K562 (cell line): ENCODE data around the gene GEMIN7. TPM values are rescaled to one million over a fixed set of nuclear protein-coding genes. Genes with fewer than 3 reads are reported as not detected.

Experiments
- DIDO1 ChIP-seq: fragments of 450-650 bp; IDR thresholded peaks from 2 replicates; pipeline ENCODE4 v1.6.1; 2016; ENCODE audit warnings: low read depth, missing biosample characterization, missing genetic modification characterization
- ETV5 ChIP-seq: sonication (generic); formaldehyde crosslinking; IDR thresholded peaks from 2 replicates; pipeline ENCODE4 v1.4.0; 2020; ENCODE audit warnings: low read depth, mild to moderate bottlenecking, missing genetic modification reagents
- FOSL1 ChIP-seq: fragments of 200-800 bp; sonication (Bioruptor generic); conservative IDR thresholded peaks from 2 replicates; pipeline ENCODE4 v1.6.1; 2016; ENCODE audit warnings: missing genetic modification characterization, missing compliant biosample characterization
- FOXK2 ChIP-seq, 2 experiments: fragments of 450-650 bp; IDR thresholded peaks in 1 of 2; conservative IDR thresholded peaks in 1 of 2; 2 replicates each; pipeline ENCODE4 v1.6.1; 2016; ENCODE audit warnings: low read depth in 2 of 2, mild to moderate bottlenecking in 1 of 2
- HMGN3 ChIP-seq: IDR thresholded peaks from 2 replicates; pipeline ENCODE4 v1.6.1; 2011; ENCODE audit warnings: borderline replicate concordance, low read depth, mild to moderate bottlenecking, mixed read lengths, low read length; ENCODE audit not compliant: insufficient read length; ENCODE audit errors: extremely low read depth
- ILF3 ChIP-seq: fragments of 450-650 bp; IDR thresholded peaks from 2 replicates; pipeline ENCODE4 v1.6.1; 2018; ENCODE audit warnings: antibody characterized with exemption, mild to moderate bottlenecking, moderate library complexity, borderline replicate concordance
- JUND ChIP-seq, 2 experiments: IDR thresholded peaks; 2 replicates in 1 of 2; 3 replicates in 1 of 2; pipeline ENCODE4 v1.6.1; 2011; ENCODE audit warnings: borderline replicate concordance in 2 of 2, low read depth in 2 of 2, low read length in 2 of 2, improper control_type of control experiment in 1 of 2, missing biosample characterization in 1 of 2, missing genetic modification characterization in 1 of 2, missing genetic modification reagents in 1 of 2
- MYC ChIP-seq, 2 experiments: fragments of 250-450 bp in 1 of 2; sonication (Bioruptor Pico) in 1 of 2; IDR thresholded peaks; 2 replicates each; pipeline versions ENCODE4 v1.5.1 to v1.6.1; 2012 to 2021; ENCODE audit warnings: low read depth in 2 of 2, borderline replicate concordance in 1 of 2, improper control_type of control experiment in 1 of 2, low read length in 1 of 2, mild to moderate bottlenecking in 1 of 2, moderate library complexity in 1 of 2
- NR2C1 ChIP-seq, 2 experiments: fragments of 450-650 bp; IDR thresholded peaks; 2 replicates each; pipeline ENCODE4 v1.6.1; 2017; ENCODE audit warnings: mild to moderate bottlenecking in 2 of 2, antibody characterized with exemption in 1 of 2, inconsistent platforms in 1 of 2, missing compliant biosample characterization in 1 of 2, missing genetic modification characterization in 1 of 2
- RBM22 ChIP-seq: fragments of 200-400 bp; formaldehyde crosslinking; IDR thresholded peaks from 2 replicates; pipeline ENCODE4 v1.6.1; 2018; ENCODE audit warnings: low read length, low read depth; ENCODE audit not compliant: poor library complexity, severe bottlenecking
- SUPT5H ChIP-seq: fragments of 450-650 bp; IDR thresholded peaks from 2 replicates; pipeline ENCODE4 v1.6.1; 2016
- ZNF143 ChIP-seq: sonication (generic); formaldehyde crosslinking; IDR thresholded peaks from 2 replicates; pipeline ENCODE4 v1.9.0; 2022; ENCODE audit warnings: mild to moderate bottlenecking, missing genetic modification reagents
- ZNF263 ChIP-seq: sonication (generic); formaldehyde crosslinking; IDR thresholded peaks from 2 replicates; pipeline ENCODE4 v1.8.0; 2022; ENCODE audit warnings: mild to moderate bottlenecking, missing genetic modification reagents, borderline replicate concordance
- ZNF431 ChIP-seq: sonication (generic); formaldehyde crosslinking; IDR thresholded peaks from 2 replicates; pipeline ENCODE4 v1.8.0; 2022; ENCODE audit warnings: mild to moderate bottlenecking, missing genetic modification reagents
- polyA plus RNA-seq, 8 experiments: library from polyadenylated mRNA; depleted of rRNA in 4 of 8; stranded (reverse) in 5 of 8; unstranded in 3 of 8; fragments of >200 nt; fragmentation: Nextera tagmentation in 2 of 8; fragmentation: Illumina TruSeq in 1 of 8; extraction: Ambion mirVana in 2 of 8; extraction: Trizol in 1 of 8; gene quantifications; 2 replicates each; pipeline versions ENCODE4 v1.2.1 to v1.2.3, GENCODE V29; 2011 to 2014; ENCODE audit warnings: inconsistent platforms in 1 of 8, missing spikeins in 1 of 8
- total RNA-seq, 7 experiments: library from RNA; depleted of rRNA in 6 of 7; stranded (reverse); fragments of >200 nt in 6 of 7; fragmentation: Illumina TruSeq in 2 of 7; extraction: Trizol in 2 of 7; gene quantifications; 2 replicates each; pipeline versions ENCODE4 v1.2.1 to v1.2.3, GENCODE V29; 2011 to 2021; ENCODE audit warnings: low replicate concordance in 1 of 7
- TF ChIP-seq, protein P1 (sequence below), 2 experiments: IDR thresholded peaks; 2 replicates each; pipeline ENCODE4 v1.6.1; 2012; ENCODE audit warnings: improper control_type of control experiment in 2 of 2, low read depth in 2 of 2, low read length in 2 of 2, borderline replicate concordance in 1 of 2
- TF ChIP-seq, protein P2 (sequence below): fragments of 250-450 bp; sonication (Bioruptor Pico); IDR thresholded peaks from 2 replicates; pipeline ENCODE4 v1.8.0; 2022; ENCODE audit warnings: moderate library complexity, mild to moderate bottlenecking, inconsistent platforms
- TF ChIP-seq, protein P3 (sequence below): fragments of 250-450 bp; sonication (Bioruptor Pico); IDR thresholded peaks from 2 replicates; pipeline ENCODE4 v1.5.0; 2021
- TF ChIP-seq, protein P4 (sequence below): fragments of 250-450 bp; sonication (Bioruptor Pico); IDR thresholded peaks from 2 replicates; pipeline ENCODE4 v1.8.0; 2021; ENCODE audit warnings: mild to moderate bottlenecking, moderate library complexity

GEMIN7 gene
- total and polyA plus RNA-seq, 9 of the 15 experiments (the other 6 are each of a cell fraction or from before 2014, with no cell fraction given): 23.1 to 124 (median 54.9) TPM

DNA sequence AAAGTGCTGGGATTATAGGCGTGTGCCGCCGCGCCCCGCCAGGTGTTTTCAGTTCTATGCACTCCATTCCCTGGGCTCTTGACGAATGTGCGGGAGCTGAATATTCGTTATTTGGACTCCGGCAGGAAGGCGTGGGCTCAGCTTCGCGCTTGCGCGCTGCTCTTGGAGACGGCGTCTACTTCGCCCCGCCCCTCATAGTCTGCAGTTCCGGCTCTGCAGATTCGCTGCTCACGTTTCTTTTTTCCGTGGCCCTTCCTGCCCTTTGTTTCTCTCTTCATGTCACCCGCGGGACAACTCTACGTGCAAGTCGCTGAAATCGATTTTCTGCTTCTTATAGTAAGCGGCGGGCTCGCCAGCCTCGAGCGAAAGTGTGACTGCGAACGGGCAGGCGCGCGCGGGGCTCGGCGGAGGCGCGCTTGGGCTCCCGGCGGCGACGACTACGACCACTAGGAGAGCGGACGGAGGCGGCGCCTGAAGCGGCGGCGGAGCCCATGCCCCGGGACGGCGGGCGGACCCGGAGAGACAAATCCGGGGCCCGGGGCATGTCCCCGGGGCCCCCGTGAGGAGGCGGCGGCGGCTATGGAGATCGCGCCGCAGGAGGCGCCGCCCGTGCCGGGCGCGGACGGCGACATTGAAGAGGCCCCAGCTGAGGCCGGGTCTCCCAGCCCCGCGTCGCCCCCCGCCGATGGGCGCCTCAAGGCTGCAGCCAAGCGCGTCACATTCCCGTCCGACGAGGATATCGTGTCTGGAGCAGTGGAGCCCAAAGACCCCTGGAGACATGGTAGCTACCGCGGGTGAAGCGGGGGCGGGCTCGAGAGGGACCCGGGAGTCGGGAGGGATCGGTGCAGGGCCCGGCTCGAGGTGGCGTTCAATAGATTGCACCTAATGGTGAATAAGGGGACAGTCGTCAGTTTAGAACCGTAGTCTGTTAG is 14.0 kb downstream of the GEMIN7 start, which contains the start of gene PPP1R37 (continued):
- TF ChIP-seq ZNF143 (no peak; the same call in 1 of the 2 replicates), FOXK2 (conservative IDR thresholded peaks at IDR 0.05 in 1 of 2, IDR thresholded peaks at IDR 0.05 in 1 of 2; ENCODE audit: low read depth in 2 of 2) (no peak; a peak in 2 of 4 replicates), ILF3 (no peak), HMGN3 (peak; percentile 70), JUND (IDR thresholded peaks at IDR 0.05; ENCODE audit: borderline replicate concordance, low read depth, low read length) (peak; percentile 35), JUND (tag; IDR thresholded peaks at IDR 0.05; ENCODE audit: borderline replicate concordance, low read depth, low read length) (peak; percentile 34; the same call in 1 of the 3 replicates), ZNF263 (CRISPR knock-in tag) (peak; percentile 67; the same call in 1 of the 2 replicates), DIDO1 (tag) (peak; percentile 94), SUPT5H (peak; percentile 69), NR2C1 (IDR thresholded peaks at IDR 0.05) (peak; percentile 49; the same call in 1 of the 2 replicates), NR2C1 (tag; IDR thresholded peaks at IDR 0.05) (no peak; the same call in 1 of the 2 replicates), RBM22 (peak; percentile 83), MYC (IDR thresholded peaks at IDR 0.05; ENCODE audit: low read depth, low read length) (peak; percentile 77), MYC (CRISPR knock-in tag; IDR thresholded peaks at IDR 0.05; ENCODE audit: borderline replicate concordance, low read depth) (peak; percentile 59; the same call in 1 of the 2 replicates), FOSL1 (peak; percentile 38; the same call in 1 of the 2 replicates), ZNF431 (CRISPR knock-in tag) (0 out of 2 replicates have a peak, but pooled peaks have one; percentile 57), ETV5 (CRISPR knock-in tag) (peak; percentile 85; the same call in 1 of the 2 replicates)
- TF ChIP-seq, protein P1, sequence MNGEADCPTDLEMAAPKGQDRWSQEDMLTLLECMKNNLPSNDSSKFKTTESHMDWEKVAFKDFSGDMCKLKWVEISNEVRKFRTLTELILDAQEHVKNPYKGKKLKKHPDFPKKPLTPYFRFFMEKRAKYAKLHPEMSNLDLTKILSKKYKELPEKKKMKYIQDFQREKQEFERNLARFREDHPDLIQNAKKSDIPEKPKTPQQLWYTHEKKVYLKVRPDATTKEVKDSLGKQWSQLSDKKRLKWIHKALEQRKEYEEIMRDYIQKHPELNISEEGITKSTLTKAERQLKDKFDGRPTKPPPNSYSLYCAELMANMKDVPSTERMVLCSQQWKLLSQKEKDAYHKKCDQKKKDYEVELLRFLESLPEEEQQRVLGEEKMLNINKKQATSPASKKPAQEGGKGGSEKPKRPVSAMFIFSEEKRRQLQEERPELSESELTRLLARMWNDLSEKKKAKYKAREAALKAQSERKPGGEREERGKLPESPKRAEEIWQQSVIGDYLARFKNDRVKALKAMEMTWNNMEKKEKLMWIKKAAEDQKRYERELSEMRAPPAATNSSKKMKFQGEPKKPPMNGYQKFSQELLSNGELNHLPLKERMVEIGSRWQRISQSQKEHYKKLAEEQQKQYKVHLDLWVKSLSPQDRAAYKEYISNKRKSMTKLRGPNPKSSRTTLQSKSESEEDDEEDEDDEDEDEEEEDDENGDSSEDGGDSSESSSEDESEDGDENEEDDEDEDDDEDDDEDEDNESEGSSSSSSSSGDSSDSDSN (IDR thresholded peaks at IDR 0.05; ENCODE audit: borderline replicate concordance in 1 of 2, low read depth in 2 of 2, low read length in 2 of 2): peak; percentile 67 to 75; a peak in 3 of 4 replicates
- TF ChIP-seq, protein P2, sequence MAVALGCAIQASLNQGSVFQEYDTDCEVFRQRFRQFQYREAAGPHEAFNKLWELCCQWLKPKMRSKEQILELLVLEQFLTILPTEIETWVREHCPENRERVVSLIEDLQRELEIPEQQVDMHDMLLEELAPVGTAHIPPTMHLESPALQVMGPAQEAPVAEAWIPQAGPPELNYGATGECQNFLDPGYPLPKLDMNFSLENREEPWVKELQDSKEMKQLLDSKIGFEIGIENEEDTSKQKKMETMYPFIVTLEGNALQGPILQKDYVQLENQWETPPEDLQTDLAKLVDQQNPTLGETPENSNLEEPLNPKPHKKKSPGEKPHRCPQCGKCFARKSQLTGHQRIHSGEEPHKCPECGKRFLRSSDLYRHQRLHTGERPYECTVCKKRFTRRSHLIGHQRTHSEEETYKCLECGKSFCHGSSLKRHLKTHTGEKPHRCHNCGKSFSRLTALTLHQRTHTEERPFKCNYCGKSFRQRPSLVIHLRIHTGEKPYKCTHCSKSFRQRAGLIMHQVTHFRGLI (CRISPR knock-in tag): no peak
- TF ChIP-seq, protein P3, sequence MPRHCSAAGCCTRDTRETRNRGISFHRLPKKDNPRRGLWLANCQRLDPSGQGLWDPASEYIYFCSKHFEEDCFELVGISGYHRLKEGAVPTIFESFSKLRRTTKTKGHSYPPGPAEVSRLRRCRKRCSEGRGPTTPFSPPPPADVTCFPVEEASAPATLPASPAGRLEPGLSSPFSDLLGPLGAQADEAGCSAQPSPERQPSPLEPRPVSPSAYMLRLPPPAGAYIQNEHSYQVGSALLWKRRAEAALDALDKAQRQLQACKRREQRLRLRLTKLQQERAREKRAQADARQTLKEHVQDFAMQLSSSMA (CRISPR knock-in tag): peak; percentile 87; the same call in 1 of the 2 replicates
- TF ChIP-seq, protein P4, sequence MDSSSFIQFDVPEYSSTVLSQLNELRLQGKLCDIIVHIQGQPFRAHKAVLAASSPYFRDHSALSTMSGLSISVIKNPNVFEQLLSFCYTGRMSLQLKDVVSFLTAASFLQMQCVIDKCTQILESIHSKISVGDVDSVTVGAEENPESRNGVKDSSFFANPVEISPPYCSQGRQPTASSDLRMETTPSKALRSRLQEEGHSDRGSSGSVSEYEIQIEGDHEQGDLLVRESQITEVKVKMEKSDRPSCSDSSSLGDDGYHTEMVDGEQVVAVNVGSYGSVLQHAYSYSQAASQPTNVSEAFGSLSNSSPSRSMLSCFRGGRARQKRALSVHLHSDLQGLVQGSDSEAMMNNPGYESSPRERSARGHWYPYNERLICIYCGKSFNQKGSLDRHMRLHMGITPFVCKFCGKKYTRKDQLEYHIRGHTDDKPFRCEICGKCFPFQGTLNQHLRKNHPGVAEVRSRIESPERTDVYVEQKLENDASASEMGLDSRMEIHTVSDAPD (CRISPR knock-in tag): no peak
